ENCODE data around the gene NR0B1. TPM values are rescaled to one million over a fixed set of nuclear protein-coding genes. Genes with fewer than 3 reads are reported as not detected.

NR0B1 gene
- total RNA-seq, 2 experiments from 2014 or later, result not detected

DNA sequence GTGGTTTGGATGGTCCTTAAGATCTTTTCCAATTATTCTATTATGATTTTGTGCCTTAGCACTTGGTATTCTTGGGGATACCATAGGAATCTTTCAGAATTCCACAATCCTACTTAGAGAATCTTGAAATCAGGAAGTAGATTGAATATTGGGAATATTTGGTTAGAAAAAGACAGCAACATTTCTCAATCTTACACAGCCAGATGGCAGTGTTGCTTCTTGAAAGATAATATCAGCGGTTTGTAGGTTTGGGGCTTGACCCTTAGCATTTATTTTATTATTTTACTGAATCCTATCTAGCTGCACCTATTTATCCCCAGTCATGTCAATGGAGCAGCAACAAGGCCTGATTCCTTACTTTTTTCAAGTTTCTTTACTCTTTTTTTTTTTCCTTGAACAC lies 33.7 kb downstream of the NR0B1 start:
- CTCF ChIA-PET, result no interaction called here

GRCh38 chrX:30270639-30271038 lies 38.6 kb downstream of the NR0B1 start:
- POLR2A ChIA-PET, result no interaction called here
- CTCF ChIA-PET, result no interaction called here

More for the DNA sequence above, 33.7 kb downstream of the NR0B1 start:
- POLR2A ChIA-PET, result no interaction called here

- CTCF ChIA-PET, result no interaction called here
Observed at GRCh38 chrX:30262763-30263162, 46.4 kb downstream of the NR0B1 start.

DNA sequence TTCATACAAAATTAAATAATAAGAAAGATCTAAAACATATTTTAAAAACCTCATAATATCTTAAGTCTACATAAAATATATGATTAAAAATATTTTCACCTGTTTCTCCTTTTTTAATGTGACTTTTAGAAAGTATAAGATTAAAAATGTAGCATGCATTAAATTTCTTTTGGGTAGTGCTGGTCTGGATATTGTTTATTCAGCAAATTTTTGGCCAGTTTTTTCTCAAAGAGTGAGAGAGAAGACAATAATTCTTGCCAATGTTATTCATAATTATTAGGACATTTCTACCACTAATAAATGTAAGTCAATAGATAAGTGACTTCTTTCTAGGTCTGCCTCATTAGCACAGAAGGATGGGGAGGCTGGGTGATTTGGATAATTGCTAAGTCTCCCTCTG lies 48.2 kb downstream of the NR0B1 start:
- ChIA-PET CTCF (no interaction called here), POLR2A (no interaction called here)

More at GRCh38 chrX:30262763-30263162, 46.4 kb downstream of the NR0B1 start:
- POLR2A ChIA-PET, result no interaction called here

DNA sequence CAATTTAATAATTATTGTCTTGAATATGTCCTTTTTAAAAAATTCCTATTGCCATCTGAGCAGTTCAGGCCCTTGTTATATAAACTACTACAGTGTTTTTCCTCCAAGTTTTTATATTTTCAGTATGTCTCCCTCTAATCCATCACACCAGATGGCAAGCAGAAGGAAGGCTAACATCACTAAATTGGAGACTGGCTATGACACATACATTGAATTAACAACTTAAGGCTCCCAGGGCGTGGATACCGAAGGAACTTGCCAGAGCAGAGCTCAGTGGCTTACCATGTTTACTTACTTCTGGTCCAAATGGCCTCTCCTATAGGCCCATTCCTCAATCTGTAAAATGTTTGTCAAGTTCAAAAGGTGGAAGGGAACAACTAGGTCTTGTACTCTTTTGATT lies 49.3 kb downstream of the NR0B1 start:
- ChIA-PET POLR2A (no interaction called here), CTCF (no interaction called here)

Other genes with a start within 250 kb of the NR0B1 start
- gene MAGEB2, start 93.8 kb downstream of the NR0B1 start, total RNA-seq, result not detected
- not detected for gene MAGEB3, start 78.7 kb downstream of the NR0B1 start, total RNA-seq
- gene MAGEB4, start 67.4 kb downstream of the NR0B1 start, total RNA-seq, result not detected
- gene MAGEB1, start 62.2 kb downstream of the NR0B1 start, total RNA-seq, result not detected